Lung (tissue), 12 donors: ENCODE results near the gene ZNF766. TPM values are rescaled to one million over a fixed set of nuclear protein-coding genes. Genes with fewer than 3 reads are reported as not detected.

ENCODE experiments used
- ATAC-seq: fragments of 200-7000 bp; cut with Tn5 transposase; one replicate; pipeline ENCODE4 v1.9.1; 2020; ENCODE audit warnings: moderate number of reproducible peaks; ENCODE audit not compliant: insufficient read depth, low FRiP score
- DNase-seq, 3 donors: peaks; one replicate each; pipeline ENCODE4 v3.0.0-alpha.2; 2013 to 2017
- H3K27ac ChIP-seq, 2 donors: one replicate each; pipeline ENCODE4 v1.5.1; 2013; ENCODE audit warnings: mild to moderate bottlenecking in 2 of 2, moderate library complexity in 2 of 2, control low read depth in 1 of 2, inconsistent platforms in 1 of 2, low read depth in 1 of 2, low read length in 1 of 2
- H3K27me3 ChIP-seq, 3 donors: one replicate each; pipeline ENCODE4 v1.5.1; 2013; ENCODE audit warnings: low read length in 2 of 3; ENCODE audit not compliant: control insufficient read depth in 3 of 3, insufficient read depth in 3 of 3
- H3K36me3 ChIP-seq, 4 donors: one replicate each; pipeline ENCODE4 v1.5.1; 2013; ENCODE audit warnings: low read length in 4 of 4, mild to moderate bottlenecking in 1 of 4, moderate library complexity in 1 of 4; ENCODE audit not compliant: control insufficient read depth in 4 of 4, insufficient read depth in 4 of 4
- H3K4me1 ChIP-seq, 5 donors: one replicate each; pipeline ENCODE4 v1.5.1; 2013; ENCODE audit warnings: low read length in 5 of 5, mild to moderate bottlenecking in 2 of 5, moderate library complexity in 1 of 5; ENCODE audit not compliant: control insufficient read depth in 5 of 5, insufficient read depth in 5 of 5
- H3K4me3 ChIP-seq: one replicate; pipeline ENCODE4 v1.5.1; 2013; ENCODE audit warnings: mild to moderate bottlenecking, control low read depth, moderate library complexity
- H3K9ac ChIP-seq, 2 donors: one replicate each; pipeline ENCODE4 v1.5.1; 2013; ENCODE audit warnings: low read length in 2 of 2, control low read depth in 1 of 2; ENCODE audit not compliant: insufficient read depth in 1 of 2
- H3K9me3 ChIP-seq, 4 donors: one replicate each; pipeline ENCODE4 v1.5.1; 2013; ENCODE audit warnings: low read length in 3 of 4, mild to moderate bottlenecking in 1 of 4, moderate library complexity in 1 of 4; ENCODE audit not compliant: control insufficient read depth in 4 of 4, insufficient read depth in 3 of 4
- CTCF ChIP-seq: IDR thresholded peaks from 2 replicates; pipeline ENCODE4 v1.5.1; 2012; ENCODE audit warnings: mild to moderate bottlenecking; ENCODE audit errors: control extremely low read depth, extremely low read depth
- WGBS, 2 donors: extraction: QIAGEN DNeasy Blood & Tissue Kit; methylation state at CpG; one replicate each; pipeline ENCODE4 v1.1.7; 2013; 5-methylcytosine and 5-hydroxymethylcytosine counted together
- polyA plus RNA-seq, 2 donors: library from polyadenylated mRNA; stranded (reverse); fragments of 200-250 nt; gene quantifications; one replicate each; pipeline ENCODE4 v1.2.1, GENCODE V29; 2013
- total RNA-seq, 2 donors: library from RNA; depleted of rRNA in 1 of 2; stranded (reverse); fragments of >200 nt in 1 of 2; gene quantifications; one replicate each; pipeline ENCODE4 v1.2.1, GENCODE V29; 2014 to 2021
- donor health status: control.
- donor health status: control.
- donor health status: Bipolar disorder and iron deficiency.
- donor health status: healthy.
- donor health status: DM: yes; HTN: yes; CAD: no.

Gene ZNF766
- total and polyA plus RNA-seq, 4 donors, result 3.2 to 14.9 (median 8.5) TPM

- ATAC-seq (no peak), DNase-seq (no peak)
- Histone ChIP-seq H3K4me1 (no peaks in the 10 kb centered on the region), H3K4me3 (no peak overlapping the region), H3K27me3 (no peaks in the 10 kb centered on the region), H3K9me3 (peaks cover 0 to 2% (median 0%) of the 10 kb centered on the region in 4 donors), H3K9ac (no peak overlapping the region), H3K27ac (no peak overlapping the region), H3K36me3 (peaks cover 71 to 78% (median 74%) of the 10 kb centered on the region in 4 donors)
- WGBS, 2 donors, result 94 to 97% methylated on average over 7 of the region's 7 CpGs
- TF ChIP-seq CTCF, result no peak
Measured at GRCh38 chr19:52221831-52222375, 47.5 kb upstream of the ZNF766 start.

GRCh38 chr19:52224211-52224610, 45.2 kb upstream of the ZNF766 start:
- peaks cover 58 to 77% (median 74%) of the 10 kb centered on the region in 4 donors for H3K36me3 ChIP-seq
- no peaks in the 10 kb centered on the region for H3K4me1 ChIP-seq
- peaks cover 0 to 2% (median 0%) of the 10 kb centered on the region in 4 donors for H3K9me3 ChIP-seq
- DNase-seq (no peak), ATAC-seq (no peak)
- no peak overlapping the region for H3K4me3 ChIP-seq
- no peaks in the 10 kb centered on the region for H3K27me3 ChIP-seq
- H3K27ac ChIP-seq, result no peak overlapping the region
- 91 to 92% methylated on average over 5 of the region's 5 CpGs for WGBS, 2 donors
- H3K9ac ChIP-seq, result no peak overlapping the region
- no peak for TF ChIP-seq CTCF

GRCh38 chr19:52226652-52227051, 42.7 kb upstream of the ZNF766 start:
- no peak for ATAC-seq
- H3K9ac ChIP-seq, result no peak overlapping the region
- no peak for DNase-seq
- H3K27ac ChIP-seq, result no peak overlapping the region
- peaks cover 34 to 56% (median 51%) of the 10 kb centered on the region in 4 donors for H3K36me3 ChIP-seq
- H3K27me3 ChIP-seq, result no peaks in the 10 kb centered on the region
- WGBS, 2 donors, result 82 to 95% methylated on average over 4 of the region's 4 CpGs
- no peaks in the 10 kb centered on the region for H3K9me3 ChIP-seq
- no peaks in the 10 kb centered on the region for H3K4me1 ChIP-seq
- TF ChIP-seq CTCF, result no peak
- no peak overlapping the region for H3K4me3 ChIP-seq
